ENCODE results near the gene HOXA2.

Gene HOXA2

GRCh38 chr7:27097686-27098577 is 4.6 kb downstream of the HOXA2 start:
- DNase-seq = no peak

GRCh38 chr7:27096768-27097514 is 5.5 kb downstream of the HOXA2 start:
- no peak for DNase-seq

- peak; percentile 81 for DNase-seq
Observed at GRCh38 chr7:27095897-27096767, 6.4 kb downstream of the HOXA2 start, which contains the start of gene HOXA1. TSS of gene HOXA1 (minus strand) at chr7:27096000. CDS start at chr7:27095912, 88 bp downstream.

- DNase-seq = no peak
Observed at GRCh38 chr7:27095050-27095896, 7.2 kb downstream of the HOXA2 start.

GRCh38 chr7:27094304-27095049 is 8.0 kb downstream of the HOXA2 start:
- DNase-seq = no peak

- DNase-seq = no peak
Observed at GRCh38 chr7:27093184-27093895, 9.1 kb downstream of the HOXA2 start.

GRCh38 chr7:27092819-27093110 is 9.7 kb downstream of the HOXA2 start:
- no peak for DNase-seq

GRCh38 chr7:27091941-27092818 is 10.3 kb downstream of the HOXA2 start:
- DNase-seq = no peak

GRCh38 chr7:27091105-27091504 is 11.4 kb downstream of the HOXA2 start:
- DNase-seq = no peak

GRCh38 chr7:27088002-27088922 is 14.2 kb downstream of the HOXA2 start:
- DNase-seq = no peak

GRCh38 chr7:27083646-27084045 is 18.8 kb downstream of the HOXA2 start:
- no peak for DNase-seq

- DNase-seq = no peak
Observed at GRCh38 chr7:27082171-27082570, 20.3 kb downstream of the HOXA2 start.

GRCh38 chr7:27080844-27081436 is 21.5 kb downstream of the HOXA2 start:
- DNase-seq = no peak

GRCh38 chr7:27079234-27079975 is 23.1 kb downstream of the HOXA2 start:
- no peak for DNase-seq

GRCh38 chr7:27078616-27079233 is 23.8 kb downstream of the HOXA2 start:
- no peak for DNase-seq

- peak; percentile 48 for DNase-seq
Observed at GRCh38 chr7:27073076-27073475, 29.4 kb downstream of the HOXA2 start.
